GM12891 (cell line): ENCODE measurements around the gene GNB1.
A peak's percentile ranks its signal among the peaks of the same experiment; 100 is the strongest.
"Not testable (repeated sequence)": the region's sequence is repeated elsewhere in the genome, so short reads cannot be mapped to it uniquely, and the experiment has no call there.

Experiments used
- DNase-seq: peaks from one replicate; pipeline ENCODE4 v3.0.0; 2011; ENCODE audit warnings: low spot score; ENCODE audit not compliant: insufficient read length
- FAIRE-seq: peaks from 2 replicates; lab custom pipeline; 2011; peaks lifted over from hg19 to GRCh38; lab: Jason Lieb, UNC
- PAX5 ChIP-seq: IDR thresholded peaks from 2 replicates; pipeline ENCODE4 v1.6.1; 2011; ENCODE audit warnings: low read length, moderate library complexity, mild to moderate bottlenecking; ENCODE audit not compliant: insufficient read depth, severe bottlenecking
- POLR2A ChIP-seq: IDR thresholded peaks from 2 replicates; pipeline ENCODE4 v1.6.1; 2011; ENCODE audit warnings: low read depth, low read length, control low read depth
- POLR2AphosphoS5 ChIP-seq: IDR thresholded peaks from 2 replicates; pipeline ENCODE4 v1.6.1; 2011; ENCODE audit warnings: low read depth, low read length, control low read depth
- POU2F2 ChIP-seq: IDR thresholded peaks from 2 replicates; pipeline ENCODE4 v1.6.1; 2011; ENCODE audit warnings: low read depth, mild to moderate bottlenecking, control low read depth, low read length, moderate library complexity
- SPI1 ChIP-seq: IDR thresholded peaks from 2 replicates; pipeline ENCODE4 v1.6.1; 2011; ENCODE audit warnings: low read depth, low read length, control low read depth
- TAF1 ChIP-seq: IDR thresholded peaks from 2 replicates; pipeline ENCODE4 v1.6.1; 2011; ENCODE audit warnings: low read depth, low read length, control low read depth

GNB1 gene

DNA sequence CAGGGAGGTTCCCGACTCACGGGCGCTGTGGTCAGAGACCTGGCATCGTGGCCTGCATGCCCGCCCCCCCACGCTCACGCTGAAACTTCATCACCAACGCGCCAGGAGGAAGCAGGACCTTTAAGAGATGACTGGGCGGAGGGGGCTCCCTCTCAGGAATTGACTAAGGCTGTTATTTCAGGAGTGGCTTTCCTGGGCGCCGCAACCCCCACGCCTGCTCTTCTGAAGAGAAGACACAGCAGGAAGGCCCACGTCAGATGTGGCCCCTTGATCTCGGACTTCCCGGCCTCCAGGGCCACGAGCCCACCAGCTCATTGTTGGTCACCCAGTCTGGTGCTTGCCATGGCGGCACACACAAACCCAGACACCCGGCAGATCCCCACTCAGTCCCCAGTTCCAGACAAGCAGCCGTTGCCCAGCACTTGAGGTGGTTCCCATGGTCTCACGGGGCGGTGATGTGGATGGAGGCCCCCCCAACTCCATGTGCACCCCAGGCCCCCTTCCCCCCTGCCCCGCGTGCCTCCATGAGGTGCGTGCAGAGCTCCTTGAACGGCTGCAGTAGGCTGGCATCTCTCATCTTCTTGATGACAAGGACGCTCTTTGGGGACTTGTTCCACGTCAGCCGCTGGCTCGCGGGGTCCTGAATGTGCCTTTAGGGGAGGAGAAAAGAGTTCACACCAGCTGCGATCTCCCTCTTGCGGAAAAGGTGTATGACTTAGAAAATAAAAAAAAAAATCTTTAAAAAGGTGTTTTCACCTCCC, 134.0 kb downstream of the GNB1 start:
- DNase-seq (no peak), FAIRE-seq (no peak)
- TF ChIP-seq TAF1 = no peak
- no peak for TF ChIP-seq POLR2AphosphoS5
- TF ChIP-seq POLR2A = no peak
- no peak for TF ChIP-seq POU2F2
- TF ChIP-seq SPI1 = no peak
- no peak for TF ChIP-seq PAX5

DNA sequence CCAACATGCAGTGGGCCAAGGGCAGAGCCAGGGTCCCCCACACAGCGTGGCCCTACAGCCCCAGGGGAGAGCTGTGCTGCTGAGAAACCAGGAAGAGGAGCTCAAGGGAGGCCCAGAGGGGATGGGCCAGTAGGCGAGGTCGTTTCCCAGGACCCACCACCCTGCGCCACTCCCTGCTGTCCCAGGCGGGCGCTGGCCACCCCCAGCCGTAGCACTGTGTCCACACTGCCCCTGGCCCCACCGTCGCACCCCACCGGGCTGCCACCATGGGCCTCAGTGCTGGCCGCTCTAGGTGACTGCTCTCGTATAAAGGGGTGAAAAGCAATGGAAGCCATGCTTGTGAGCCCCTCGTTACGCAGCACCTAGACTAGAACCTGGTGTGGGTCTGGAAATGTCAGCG, 135.0 kb downstream of the GNB1 start:
- TF ChIP-seq POU2F2 (no peak), TAF1 (no peak)
- no peak for DNase-seq
- no peak for FAIRE-seq

DNA sequence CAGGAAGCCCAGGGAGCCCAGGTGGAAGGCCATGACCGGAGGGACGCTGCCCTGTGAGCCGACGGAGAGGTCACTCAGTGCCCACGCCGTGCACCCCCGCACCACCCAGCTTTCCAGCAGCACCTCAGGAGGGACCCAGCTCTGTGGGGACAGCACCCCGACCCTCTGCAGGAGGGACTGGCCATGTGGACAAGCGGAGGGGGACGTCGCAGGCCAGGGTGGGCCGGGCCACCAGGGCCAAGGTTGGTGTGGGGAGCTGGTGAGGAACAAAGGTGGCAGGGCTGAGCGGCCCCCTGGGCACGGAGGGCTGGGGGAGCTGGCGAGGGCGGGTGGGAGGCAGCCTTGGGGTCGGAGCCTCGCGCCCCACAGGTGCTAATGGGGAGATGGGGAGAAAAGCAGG, 135.5 kb downstream of the GNB1 start:
- FAIRE-seq (no peak), DNase-seq (no peak)
- no peak for TF ChIP-seq POLR2AphosphoS5
- no peak for TF ChIP-seq SPI1
- TF ChIP-seq TAF1 = no peak
- no peak for TF ChIP-seq PAX5
- no peak for TF ChIP-seq POLR2A
- TF ChIP-seq POU2F2 = no peak

DNA sequence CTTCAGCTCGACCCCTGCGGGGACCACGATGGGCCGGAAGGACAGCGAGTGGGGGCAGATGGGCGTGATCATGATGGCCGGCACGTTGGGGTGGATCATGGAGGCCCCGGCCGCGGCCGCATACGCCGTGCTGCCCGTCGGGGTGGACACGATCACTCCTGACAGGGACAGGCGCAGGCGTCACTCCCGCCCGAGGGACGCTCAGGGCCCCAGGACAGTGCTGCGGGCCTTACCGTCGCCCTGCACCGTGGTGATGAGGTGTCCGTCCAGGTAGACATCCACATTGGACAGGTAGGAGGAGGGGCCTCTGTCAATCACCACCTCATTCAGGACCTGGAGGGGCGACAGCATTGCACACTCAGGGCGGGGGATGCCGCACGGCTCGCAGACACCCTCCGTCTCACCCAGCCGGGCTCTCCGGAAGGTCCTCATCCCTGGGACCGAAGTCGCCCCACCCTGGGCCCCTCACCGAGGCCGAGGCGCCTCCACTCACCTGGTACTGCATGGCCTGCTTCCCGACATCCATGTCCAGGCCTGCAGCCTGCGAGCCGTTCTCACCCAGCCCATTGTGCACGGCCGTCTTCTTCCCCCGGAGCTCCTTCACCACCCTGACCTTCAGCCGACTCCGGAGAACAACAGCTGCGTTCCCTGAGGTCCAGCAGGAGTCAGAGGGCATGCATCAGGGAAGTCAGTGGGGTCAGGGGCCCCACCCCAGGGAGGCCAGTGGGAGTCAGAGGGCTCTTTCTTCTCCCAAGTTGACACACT, 136.7 kb downstream of the GNB1 start:
- TF ChIP-seq PAX5 = no peak
- TF ChIP-seq POLR2AphosphoS5 = no peak
- TF ChIP-seq SPI1 = no peak
- TF ChIP-seq POU2F2 = no peak
- TF ChIP-seq POLR2A = no peak
- TF ChIP-seq TAF1 = no peak
- DNase-seq (no peak), FAIRE-seq (no peak)

DNA sequence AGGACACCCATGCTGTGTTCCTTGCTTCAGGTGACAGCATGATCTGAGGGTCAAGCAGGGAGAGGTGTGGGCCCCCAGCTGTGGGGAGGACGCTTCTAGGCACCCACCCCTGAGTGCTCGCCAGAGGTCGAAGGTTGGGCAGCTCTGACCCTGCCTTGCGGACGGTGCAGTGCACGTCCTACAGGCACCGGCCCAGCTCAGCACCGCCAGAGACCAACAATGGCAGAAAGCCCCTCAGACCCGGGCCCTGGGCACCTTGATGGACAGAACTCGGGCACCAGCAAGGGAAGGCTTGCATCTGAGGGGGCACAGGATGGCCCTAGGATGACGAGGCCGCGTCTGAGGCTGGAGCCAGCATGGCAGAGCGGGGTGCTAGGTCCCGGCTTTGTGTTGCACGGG, 137.3 kb downstream of the GNB1 start:
- TF ChIP-seq POLR2A (no peak), POLR2AphosphoS5 (no peak), POU2F2 (no peak), PAX5 (no peak), SPI1 (no peak), TAF1 (no peak)
- FAIRE-seq = no peak
- DNase-seq = no peak

DNA sequence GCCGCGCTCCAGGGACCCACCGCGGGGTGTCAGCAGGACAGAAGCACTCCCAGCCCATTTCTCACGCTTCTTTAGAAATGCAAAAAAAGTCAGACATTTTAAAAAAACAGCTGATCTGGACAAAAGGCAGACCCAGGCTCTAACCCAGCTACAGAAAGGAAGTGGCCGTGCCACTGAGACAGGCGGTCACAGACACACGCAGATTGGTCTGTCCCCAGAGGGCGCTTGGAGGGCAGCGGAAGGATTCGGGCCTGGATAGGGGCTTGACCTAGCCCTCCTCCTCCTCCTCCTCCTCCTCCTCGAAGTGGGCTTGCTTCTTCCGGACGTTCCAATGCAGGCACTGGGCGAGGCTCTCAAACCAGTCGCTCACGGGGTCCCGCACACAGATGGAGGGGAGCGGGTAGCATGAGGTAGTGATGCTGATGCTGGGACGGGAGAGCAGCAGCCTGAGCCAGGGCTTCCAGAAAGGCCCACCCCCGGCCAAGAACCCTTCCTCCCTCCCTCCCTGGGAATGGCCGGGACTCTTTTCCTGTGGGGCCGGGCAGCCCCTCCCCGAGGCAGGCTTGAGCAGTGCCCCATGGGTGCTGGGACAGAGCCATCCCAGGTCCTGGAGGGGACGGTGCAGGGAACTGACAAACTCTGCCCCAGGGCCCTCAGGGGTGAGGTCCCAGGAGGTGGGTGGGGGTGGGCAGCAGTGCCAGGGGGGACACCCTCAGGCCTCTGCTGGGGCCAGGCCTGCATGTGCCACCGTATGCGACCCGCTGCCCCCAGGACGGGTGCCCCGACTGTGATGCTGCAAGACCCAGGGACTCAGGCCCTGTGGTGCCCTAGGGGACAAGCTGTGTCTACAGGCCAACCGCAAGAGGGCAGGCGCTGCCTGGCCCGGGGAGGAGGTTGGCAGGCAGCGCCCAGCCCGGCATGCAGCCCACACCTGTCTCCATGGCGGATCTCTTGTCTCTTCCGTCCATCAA, 138.0 kb downstream of the GNB1 start:
- no peak for FAIRE-seq
- no peak for DNase-seq
- TF ChIP-seq POLR2AphosphoS5 (no peak), TAF1 (no peak), POLR2A (no peak; the same call in 1 of the 2 replicates), POU2F2 (no peak), PAX5 (no peak), SPI1 (no peak)

DNA sequence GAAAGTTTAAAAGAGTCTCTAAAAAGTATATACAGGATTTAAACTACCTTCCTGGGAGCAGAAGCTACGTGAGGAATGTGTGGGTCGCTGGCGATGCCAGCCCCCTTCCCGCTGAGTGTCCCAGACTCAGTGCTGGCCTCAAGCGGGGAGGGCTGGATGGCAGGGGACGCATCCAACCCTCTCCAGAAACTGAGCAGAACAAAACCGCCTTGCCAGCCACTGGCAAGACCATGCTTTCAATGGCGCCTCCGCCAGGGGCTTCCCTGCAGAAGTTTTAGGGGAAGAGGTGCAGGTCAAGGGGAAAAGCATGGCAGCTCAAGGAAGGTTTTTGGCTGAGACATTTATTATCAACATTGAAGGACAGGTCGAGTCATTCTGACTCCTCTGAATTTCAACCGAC, 138.7 kb downstream of the GNB1 start:
- TF ChIP-seq POLR2A (no peak), TAF1 (no peak), PAX5 (no peak), POLR2AphosphoS5 (no peak), POU2F2 (no peak), SPI1 (no peak)
- DNase-seq (no peak), FAIRE-seq (no peak)

DNA sequence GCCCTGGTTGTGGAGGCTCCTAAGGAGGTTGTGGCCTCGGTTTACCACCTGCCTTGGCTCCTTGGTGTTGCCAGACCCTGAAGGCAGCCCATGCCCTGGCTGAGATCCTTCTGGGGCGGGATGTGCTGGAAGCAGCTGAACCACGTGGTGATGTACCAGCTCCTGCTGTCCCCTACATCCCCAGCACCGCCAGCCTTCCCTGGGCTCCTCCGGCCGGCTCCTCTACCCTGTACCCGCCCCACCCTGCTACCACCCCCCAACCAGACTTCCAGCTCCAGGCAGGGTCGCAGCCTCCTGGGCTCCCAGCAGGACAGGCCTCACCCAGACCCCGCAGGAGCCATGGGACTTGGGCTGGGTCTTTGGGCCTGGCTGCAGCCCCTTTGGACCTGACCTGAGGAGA, 140.9 kb downstream of the GNB1 start:
- not testable (repeated sequence) for FAIRE-seq, DNase-seq

DNA sequence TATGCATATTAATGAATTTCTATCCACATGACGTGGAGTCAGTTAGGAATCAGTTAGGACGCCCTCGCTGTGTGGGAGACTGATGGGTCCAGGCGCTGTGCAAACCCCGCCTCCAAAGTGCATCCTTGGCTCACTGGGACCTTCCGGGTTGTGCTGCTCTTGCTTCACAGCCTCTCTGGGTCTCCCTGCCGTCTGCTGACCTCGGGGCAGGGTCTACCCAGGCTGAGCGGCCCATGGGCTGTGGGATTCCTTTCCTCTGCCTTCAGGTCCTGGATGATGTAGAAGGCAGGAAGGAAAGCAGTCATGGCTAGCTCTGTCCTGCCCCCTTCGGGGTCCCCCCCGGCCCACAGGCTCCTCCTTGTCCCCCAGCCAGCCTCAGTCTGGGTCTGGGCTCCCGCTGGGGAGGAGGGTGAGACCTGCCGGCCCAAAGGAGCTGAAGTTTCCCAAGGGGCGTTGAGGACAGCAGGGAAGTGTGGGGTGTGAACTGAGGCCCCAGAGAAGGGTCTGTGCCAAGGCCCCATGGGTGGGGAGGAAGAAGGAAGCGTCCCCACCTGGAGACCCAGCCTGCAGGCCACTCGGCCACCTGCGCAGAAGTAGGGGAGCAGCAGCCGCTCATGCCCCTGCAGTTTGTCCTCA, 142.1 kb downstream of the GNB1 start:
- TF ChIP-seq PAX5 (no peak), POLR2AphosphoS5 (no peak), SPI1 (no peak), TAF1 (no peak), POLR2A (no peak), POU2F2 (no peak)

DNA sequence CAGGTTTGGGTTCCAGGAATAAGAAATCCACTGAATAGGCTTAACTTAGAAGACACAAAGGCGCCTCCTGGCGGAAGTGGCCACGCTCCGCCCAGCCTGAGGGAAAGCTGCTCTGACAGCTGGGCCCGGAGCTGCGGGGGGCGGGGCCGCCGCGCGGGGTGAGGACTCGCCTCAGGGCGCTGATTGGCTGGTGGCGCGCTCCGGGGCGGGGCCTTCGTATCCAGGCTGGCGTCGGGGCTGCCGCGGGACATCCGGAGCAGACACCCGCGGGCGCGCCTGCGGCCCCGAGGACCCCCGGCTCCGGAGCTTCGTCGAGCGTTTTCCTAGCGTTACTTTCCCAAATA, 144.3 kb downstream of the GNB1 start:
- FAIRE-seq = not testable (repeated sequence)

More for the DNA sequence above, 142.1 kb downstream of the GNB1 start:
- FAIRE-seq = no peak
- no peak for DNase-seq

DNA sequence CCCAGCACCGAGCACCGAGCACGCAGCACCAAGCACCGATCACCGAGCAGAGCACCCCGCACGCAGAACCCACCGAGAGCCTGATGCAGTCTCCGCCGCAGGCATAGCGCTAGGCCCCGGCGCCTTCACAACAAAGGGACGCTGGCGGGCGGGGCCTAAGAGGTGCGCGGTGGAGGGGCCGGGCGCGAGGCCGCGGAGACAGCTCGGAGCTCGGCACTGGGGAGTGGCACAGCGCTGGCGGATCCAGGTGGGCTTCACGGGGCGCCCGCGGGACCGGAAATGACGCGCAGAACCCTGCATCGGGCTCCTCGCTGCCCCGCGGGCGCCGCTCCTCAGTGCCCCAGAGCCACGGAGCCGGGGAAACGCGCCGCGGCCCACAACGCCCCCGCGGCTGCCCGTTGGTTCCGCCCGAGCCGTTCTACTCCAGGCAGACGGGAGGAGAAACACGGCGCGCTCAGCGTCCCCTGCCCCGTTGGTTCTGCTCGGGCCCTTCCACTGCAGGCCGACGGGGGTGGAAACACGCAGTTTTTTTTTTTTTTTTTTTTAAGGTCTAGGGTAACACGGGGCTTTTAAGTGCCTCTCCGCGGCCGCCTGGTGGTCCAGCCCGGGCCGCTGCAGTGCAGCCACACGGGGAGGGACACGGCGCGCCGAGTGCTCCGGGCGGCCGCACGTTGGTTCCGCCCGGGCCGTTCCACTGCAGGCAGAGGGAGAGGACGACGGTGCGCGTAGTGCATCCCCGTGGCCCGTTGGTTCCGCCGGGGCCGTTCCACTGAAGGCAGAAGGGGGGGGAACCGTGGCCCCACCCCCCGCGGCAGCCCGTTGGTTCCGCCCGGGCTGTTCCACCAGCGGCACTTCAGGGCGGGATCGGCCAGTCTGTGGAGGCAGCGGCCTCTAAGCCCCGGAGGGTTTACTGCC, 145.0 kb downstream of the GNB1 start:
- peak; percentile 99 for FAIRE-seq
- DNase-seq = not testable (repeated sequence)

More for the DNA sequence above, 144.3 kb downstream of the GNB1 start:
- not testable (repeated sequence) for DNase-seq

DNA sequence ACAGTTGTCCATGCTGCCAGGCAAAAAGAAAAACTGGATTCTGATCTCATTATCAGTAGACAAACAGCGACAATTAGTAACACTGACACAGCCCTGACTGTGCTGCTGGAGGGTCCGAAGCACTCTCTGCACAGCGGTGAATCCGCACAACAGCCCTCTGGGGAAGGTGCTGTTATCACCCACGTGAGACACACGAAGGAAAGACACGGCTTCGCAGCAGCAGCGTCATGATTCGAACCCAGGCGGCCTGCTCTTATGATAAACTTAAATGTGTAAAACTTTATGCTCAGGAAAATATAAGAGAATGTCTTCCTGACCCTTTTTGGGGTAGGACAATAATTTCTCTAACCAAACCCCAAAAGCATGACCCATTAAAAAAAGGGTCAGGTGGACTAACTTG, 148.4 kb downstream of the GNB1 start:
- FAIRE-seq, DNase-seq: not testable (repeated sequence)

DNA sequence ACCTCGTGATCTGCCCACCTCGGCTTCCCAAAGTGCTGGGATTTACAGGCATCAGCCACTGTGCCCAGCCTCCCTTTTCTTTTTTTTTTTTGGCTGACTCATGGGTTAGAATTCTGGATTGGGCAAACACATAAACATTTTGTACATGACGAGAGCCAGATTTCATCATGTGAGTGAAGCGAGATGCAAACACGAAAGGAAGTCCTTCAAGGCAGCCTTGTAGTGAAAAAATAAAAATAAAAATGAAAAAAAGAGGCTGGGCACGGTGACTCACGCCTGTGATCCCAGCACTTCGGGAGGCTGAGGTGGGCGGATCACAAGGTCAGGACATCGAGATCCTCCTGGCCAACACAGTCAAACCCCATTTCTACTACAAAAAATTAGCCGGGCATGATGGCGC, 149.9 kb downstream of the GNB1 start:
- DNase-seq, FAIRE-seq: not testable (repeated sequence)

DNA sequence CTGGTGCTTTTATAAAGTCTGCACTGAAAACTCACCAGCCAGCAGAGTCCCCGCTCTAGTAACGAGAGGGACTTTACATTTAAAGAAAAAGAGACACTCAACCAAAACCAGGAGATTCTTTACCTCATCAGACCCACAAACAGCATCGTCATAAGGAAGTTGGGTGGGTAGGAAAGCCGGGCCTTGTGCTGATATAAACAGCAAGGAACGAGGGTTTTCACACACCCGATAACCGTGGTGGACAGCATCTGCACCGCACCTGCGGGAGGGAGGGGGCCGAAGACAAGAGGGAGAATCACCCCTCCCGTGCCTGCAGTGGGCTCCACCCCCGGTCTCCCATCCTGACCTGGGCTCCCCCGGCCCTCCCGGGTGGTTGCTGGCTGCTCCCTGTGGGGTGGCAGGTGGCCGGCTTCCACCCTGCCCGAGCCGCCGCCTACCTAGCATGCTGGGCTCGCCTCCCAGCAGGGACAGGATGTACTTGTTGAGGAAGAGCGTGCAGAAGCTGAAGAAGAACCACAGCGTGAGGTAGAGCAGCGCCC, 152.0 kb downstream of the GNB1 start:
- FAIRE-seq, DNase-seq: not testable (repeated sequence)
